ENCODE data around the gene PCDHB16.

Gene PCDHB16

GRCh38 chr5:141234109-141234667 is 52.0 kb downstream of the PCDHB16 start:
- H3K4me1 ChIP-seq: no peaks in the 10 kb centered on the region
- no peaks in the 10 kb centered on the region for H3K27me3 ChIP-seq (ENCODE audit: low read depth)
- H3K36me3 ChIP-seq (replicated peaks): no peaks in the 10 kb centered on the region
- H3K9me3 ChIP-seq: no peaks in the 10 kb centered on the region
- DNase-seq (ENCODE audit: low spot score in 2 of 2): peak; percentile 16 to 46
- in situ Hi-C loops (cut with MboI; ENCODE audit: low sequenced_read_pairs): no loop called here
- peak overlapping the region; percentile 13 for H3K4me3 ChIP-seq
